Mammary epithelial cell (primary cell): ENCODE data around the gene DDX39A.

ENCODE experiments used
- EZH2 ChIP-seq: IDR thresholded peaks from 2 replicates; pipeline ENCODE4 v1.6.1; 2012; ENCODE audit warnings: low read length, inconsistent platforms, borderline replicate concordance
- TF ChIP-seq, protein P1 (sequence below), 2 donors: IDR thresholded peaks in 1 of 2; conservative IDR thresholded peaks in 1 of 2; 2 replicates each; pipeline ENCODE4 v1.5.1; 2011 to 2012; ENCODE audit warnings: inconsistent platforms in 2 of 2, low read length in 2 of 2, mild to moderate bottlenecking in 2 of 2, control low read depth in 1 of 2, low read depth in 1 of 2; ENCODE audit not compliant: insufficient read depth in 1 of 2; ENCODE audit errors: extremely low read depth in 1 of 2

DNA sequence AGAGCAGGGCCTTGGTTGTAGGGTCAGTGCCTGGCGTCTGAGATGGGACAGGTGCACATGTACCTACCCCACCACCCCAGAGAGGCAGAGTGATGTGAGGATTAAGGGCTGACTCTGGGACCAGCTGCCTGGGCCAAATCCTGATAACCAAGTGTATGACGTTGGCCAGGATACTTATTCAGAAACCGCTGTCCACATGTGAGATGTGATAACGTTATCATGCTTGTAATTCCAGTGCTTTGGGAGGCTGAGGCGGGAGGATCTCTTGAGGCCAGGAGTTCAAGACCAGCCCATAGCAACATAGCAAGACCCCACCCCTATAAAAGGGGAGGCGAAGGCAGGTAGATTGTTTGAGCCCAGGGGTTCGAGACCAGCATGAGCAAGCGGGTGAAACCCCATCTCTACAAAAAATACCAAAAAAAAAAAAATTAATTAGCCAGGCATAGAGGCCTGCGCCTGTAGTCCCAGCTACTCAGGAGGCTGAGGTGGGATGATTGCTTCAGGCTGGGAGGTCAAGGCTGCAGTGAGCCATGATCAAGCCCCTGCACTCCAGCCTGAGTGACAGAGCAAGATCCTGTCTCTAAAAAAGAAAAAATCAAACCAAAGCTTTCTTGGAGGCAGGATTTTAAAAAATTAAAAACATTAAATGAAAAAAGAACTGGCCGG lies 27.9 kb downstream of the DDX39A start:
- TF ChIP-seq, protein P1, sequence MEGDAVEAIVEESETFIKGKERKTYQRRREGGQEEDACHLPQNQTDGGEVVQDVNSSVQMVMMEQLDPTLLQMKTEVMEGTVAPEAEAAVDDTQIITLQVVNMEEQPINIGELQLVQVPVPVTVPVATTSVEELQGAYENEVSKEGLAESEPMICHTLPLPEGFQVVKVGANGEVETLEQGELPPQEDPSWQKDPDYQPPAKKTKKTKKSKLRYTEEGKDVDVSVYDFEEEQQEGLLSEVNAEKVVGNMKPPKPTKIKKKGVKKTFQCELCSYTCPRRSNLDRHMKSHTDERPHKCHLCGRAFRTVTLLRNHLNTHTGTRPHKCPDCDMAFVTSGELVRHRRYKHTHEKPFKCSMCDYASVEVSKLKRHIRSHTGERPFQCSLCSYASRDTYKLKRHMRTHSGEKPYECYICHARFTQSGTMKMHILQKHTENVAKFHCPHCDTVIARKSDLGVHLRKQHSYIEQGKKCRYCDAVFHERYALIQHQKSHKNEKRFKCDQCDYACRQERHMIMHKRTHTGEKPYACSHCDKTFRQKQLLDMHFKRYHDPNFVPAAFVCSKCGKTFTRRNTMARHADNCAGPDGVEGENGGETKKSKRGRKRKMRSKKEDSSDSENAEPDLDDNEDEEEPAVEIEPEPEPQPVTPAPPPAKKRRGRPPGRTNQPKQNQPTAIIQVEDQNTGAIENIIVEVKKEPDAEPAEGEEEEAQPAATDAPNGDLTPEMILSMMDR (conservative IDR thresholded peaks at IDR 0.05 in 1 of 2, IDR thresholded peaks at IDR 0.05 in 1 of 2; ENCODE audit: extremely low read depth in 1 of 2, insufficient read depth in 1 of 2, low read depth in 1 of 2, low read length in 2 of 2), result no peak
- no peak for TF ChIP-seq EZH2
